Astrocyte of the spinal cord (primary cell): ENCODE data around the gene LRRC59.
"Not testable (repeated sequence)": the region's sequence is repeated elsewhere in the genome, so short reads cannot be mapped to it uniquely, and the experiment has no call there.

ENCODE experiments used
- DNase-seq: peaks from one replicate; pipeline ENCODE4 v3.0.0; 2011; ENCODE audit warnings: low read depth, low spot score
- H3K4me3 ChIP-seq: 2 replicates; pipeline ENCODE4 v1.5.1; 2011; ENCODE audit warnings: low read depth, mild to moderate bottlenecking, low read length, moderate library complexity
- CTCF ChIP-seq: IDR thresholded peaks from 2 replicates; pipeline ENCODE4 v1.5.1; 2012; ENCODE audit warnings: low read depth, mild to moderate bottlenecking, low read length, inconsistent platforms
- in situ Hi-C: cut with HindIII; loops from 2 replicates; pipeline ENCODE4 v1.10.0; 2017; ENCODE audit warnings: low sequenced_read_pairs

LRRC59 gene

DNA sequence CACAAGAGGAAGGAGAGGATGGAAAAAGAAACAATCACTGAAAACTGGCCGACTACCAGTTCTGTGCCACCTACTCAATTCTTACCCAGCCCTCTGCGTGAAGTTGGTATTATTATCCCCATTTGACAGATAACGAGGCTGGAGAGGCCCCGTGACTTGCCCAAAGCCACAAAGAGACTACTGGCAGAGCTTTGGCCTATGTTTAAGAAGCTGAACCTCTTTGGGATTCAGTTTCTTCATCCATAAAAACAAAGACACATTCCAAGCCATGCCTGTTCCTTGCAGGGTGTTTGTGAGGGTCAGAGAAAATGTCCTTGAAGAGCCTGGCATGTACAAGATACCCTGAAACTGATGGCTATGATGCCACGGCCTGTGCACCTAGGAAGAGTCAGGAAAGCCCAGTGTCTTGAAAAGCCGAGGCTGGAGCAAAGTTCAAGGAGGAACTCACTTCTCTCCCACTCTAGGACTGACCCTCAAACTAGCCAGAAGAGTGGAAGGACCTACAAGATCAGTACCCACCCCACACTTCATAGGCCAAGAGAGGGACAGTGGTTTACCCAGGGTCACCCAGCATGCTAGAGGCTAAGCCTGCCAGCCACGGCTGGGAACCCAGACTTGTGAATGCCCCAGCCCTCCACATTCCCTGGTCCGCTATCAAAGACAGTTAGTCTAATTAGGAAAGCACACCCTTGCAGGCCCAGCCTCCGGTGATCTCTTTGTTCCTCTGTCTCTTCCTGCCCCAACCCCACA is 27.1 kb upstream of the LRRC59 start:
- no peak for DNase-seq
- no peak overlapping the region for H3K4me3 ChIP-seq
- in situ Hi-C loops, result no loop called here
- TF ChIP-seq CTCF, result no peak

GRCh38 chr17:50423553-50424159 is 26.3 kb upstream of the LRRC59 start:
- in situ Hi-C loops, result no loop called here
- no peak for TF ChIP-seq CTCF
- no peak overlapping the region for H3K4me3 ChIP-seq
- peak; percentile 83 for DNase-seq

DNA sequence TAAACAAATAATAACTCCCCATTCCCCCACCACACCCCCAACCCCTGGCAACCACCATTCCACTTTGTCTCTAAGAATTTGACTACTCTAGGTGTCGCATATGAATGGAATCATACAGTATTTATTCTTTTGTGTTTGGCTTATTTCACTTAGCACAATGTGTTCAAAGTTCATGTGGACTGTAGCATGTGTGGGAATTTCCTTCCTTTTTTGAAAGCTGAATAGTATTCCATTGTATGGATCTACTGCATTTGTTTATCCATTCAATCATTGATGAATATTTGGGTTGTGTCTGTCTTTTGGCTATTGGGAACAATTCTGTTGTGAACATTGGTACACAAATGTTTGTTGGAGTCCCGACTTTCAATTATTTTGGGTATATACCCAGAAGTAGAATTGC is 25.4 kb upstream of the LRRC59 start:
- no peak for DNase-seq
- TF ChIP-seq CTCF, result no peak
- H3K4me3 ChIP-seq, result no peak overlapping the region
- in situ Hi-C loops, result no loop called here

DNA sequence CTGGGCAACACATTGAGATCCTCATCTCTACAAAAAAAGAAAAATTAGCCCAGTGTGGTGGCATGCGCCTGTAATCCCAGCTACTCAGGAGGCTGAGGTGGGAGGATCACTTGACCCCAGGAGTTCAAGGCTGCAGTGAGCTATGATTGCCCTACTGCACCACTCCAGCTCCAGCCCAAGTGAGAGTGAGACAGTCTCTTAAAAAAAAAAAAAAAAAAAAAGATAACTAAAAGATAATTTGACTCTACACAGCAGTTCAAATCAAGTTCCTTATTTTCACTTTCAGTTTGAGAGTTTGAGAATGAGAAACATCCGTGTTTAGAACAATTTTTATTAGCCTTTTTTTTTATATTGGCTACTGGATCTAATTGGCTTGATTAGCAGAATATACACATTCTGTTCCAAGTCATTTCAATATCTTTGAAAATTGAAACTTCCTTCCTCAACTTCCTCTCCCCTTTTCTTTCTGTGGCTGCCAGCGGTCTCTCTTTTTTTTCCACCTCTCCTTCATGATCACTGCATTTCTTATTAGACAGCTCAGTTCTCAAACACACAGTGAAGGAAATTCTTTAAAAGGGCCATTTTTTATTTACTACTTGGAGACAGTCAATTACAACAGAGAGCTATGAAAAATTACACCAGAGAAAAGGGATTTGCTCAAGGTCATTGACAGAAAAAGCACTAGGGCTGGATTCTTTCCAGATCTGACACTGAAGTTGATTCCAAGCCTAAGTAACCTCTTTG is 24.2 kb upstream of the LRRC59 start:
- H3K4me3 ChIP-seq, result no peak overlapping the region
- in situ Hi-C loops, result no loop called here
- DNase-seq, result peak; percentile 31
- TF ChIP-seq CTCF, result no peak

DNA sequence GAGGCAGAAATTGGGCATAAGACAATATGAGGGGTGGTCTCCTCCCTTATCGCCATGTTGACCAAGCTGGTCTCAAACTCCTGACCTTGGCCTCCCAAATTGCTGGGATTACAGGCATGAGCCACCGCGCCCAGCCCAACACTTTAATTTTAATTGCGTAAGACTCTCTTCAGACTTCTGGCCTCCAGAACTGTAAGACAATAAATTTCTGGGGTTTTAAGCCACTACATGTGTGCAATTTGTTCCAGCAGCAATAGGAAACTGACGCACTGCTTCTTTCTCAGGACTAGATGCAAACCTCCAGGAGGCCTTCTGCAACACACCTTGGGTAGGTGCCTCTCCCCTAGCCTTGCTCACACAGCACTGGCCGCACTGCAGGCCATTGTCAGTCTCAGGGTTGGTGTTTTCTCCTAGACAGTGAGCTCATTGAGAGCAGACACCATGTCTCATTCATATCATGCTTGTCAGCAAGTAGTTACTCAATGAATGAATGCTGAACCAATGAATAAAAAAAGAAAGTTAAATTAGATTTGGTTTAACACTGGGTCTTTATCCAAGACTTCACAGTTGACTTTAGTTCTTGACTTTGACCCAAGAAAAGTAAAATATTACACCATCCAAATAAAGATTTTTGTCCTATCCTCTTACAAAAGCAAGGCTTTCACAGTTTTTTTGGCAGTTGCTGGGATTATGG is 23.2 kb upstream of the LRRC59 start:
- in situ Hi-C loops, result no loop called here
- DNase-seq, result no peak
- no peak for TF ChIP-seq CTCF
- H3K4me3 ChIP-seq, result no peak overlapping the region

- H3K4me3 ChIP-seq, in situ Hi-C loops, DNase-seq: not testable (repeated sequence)
Measured at GRCh38 chr17:50419577-50419976, 22.3 kb upstream of the LRRC59 start.
